Smooth muscle cell (in vitro differentiated cells): ENCODE measurements around the gene DCUN1D4. TPM values are rescaled to one million over a fixed set of nuclear protein-coding genes. Genes with fewer than 3 reads are reported as not detected.
"Not testable (repeated sequence)": the region's sequence is repeated elsewhere in the genome, so short reads cannot be mapped to it uniquely, and the experiment has no call there.

Experiments
- DNase-seq: peaks from one replicate; lab custom pipeline; 2025; ENCODE audit not compliant: unreplicated experiment; lab: John Stamatoyannopoulos, UW
- H2AFZ ChIP-seq: fragments of 200-600 bp; sonication (generic); 2 replicates; pipeline ENCODE4 v1.6.0; 2016; ENCODE audit warnings: antibody characterized with exemption, low read depth, mild to moderate bottlenecking
- H3F3A ChIP-seq: fragments of 200-600 bp; sonication (generic); 2 replicates; pipeline ENCODE4 v1.6.0; 2017; ENCODE audit warnings: antibody characterized with exemption, low read depth
- H3K27ac ChIP-seq: fragments of 200-600 bp; sonication (generic); 2 replicates; pipeline ENCODE4 v1.5.1; 2016; ENCODE audit warnings: low read depth, mild to moderate bottlenecking
- H3K27me3 ChIP-seq: fragments of 200-600 bp; sonication (generic); 2 replicates; pipeline ENCODE4 v1.6.1; 2016; ENCODE audit warnings: low read depth, mild to moderate bottlenecking
- H3K36me3 ChIP-seq: fragments of 200-600 bp; sonication (generic); 2 replicates; pipeline ENCODE4 v1.5.1; 2016; ENCODE audit warnings: low read depth
- H3K4me1 ChIP-seq: fragments of 200-600 bp; sonication (generic); 2 replicates; pipeline ENCODE4 v1.5.1; 2016; ENCODE audit warnings: low read depth
- H3K4me2 ChIP-seq: fragments of 200-600 bp; sonication (generic); 2 replicates; pipeline ENCODE4 v1.6.0; 2016; ENCODE audit warnings: mild to moderate bottlenecking
- H3K4me3 ChIP-seq: fragments of 200-600 bp; sonication (generic); 2 replicates; pipeline ENCODE4 v1.5.1; 2016; ENCODE audit warnings: mild to moderate bottlenecking
- H3K79me2 ChIP-seq: fragments of 200-600 bp; sonication (generic); 2 replicates; pipeline ENCODE4 v1.6.0; 2016; ENCODE audit warnings: low read depth, mild to moderate bottlenecking
- H3K9ac ChIP-seq: fragments of 200-600 bp; sonication (generic); 2 replicates; pipeline ENCODE4 v1.6.0; 2016; ENCODE audit warnings: low read depth
- H3K9me3 ChIP-seq: fragments of 200-600 bp; sonication (generic); replicated peaks from 2 replicates; pipeline ENCODE4 v1.5.1; 2016; ENCODE audit warnings: low read depth
- H4K20me1 ChIP-seq: fragments of 200-600 bp; sonication (generic); 2 replicates; pipeline ENCODE4 v1.6.0; 2016; ENCODE audit warnings: low read depth
- WGBS: methylation state at CpG from one replicate; pipeline ENCODE4 v1.1.7; 2016; ENCODE audit warnings: low lambda C conversion rate; 5-methylcytosine and 5-hydroxymethylcytosine counted together
- polyA plus RNA-seq: library from polyadenylated mRNA; unstranded; fragments of >200 nt; fragmentation: Nextera tagmentation; extraction: Ambion mirVana; gene quantifications from 2 replicates; pipeline ENCODE4 v1.2.1, GENCODE V29; 2016
- total RNA-seq: library from RNA; depleted of rRNA; stranded (reverse); fragments of >200 nt; gene quantifications from 2 replicates; pipeline ENCODE4 v1.2.3, GENCODE V29; 2014
- TF ChIP-seq, protein P1 (sequence below): fragments of 200-600 bp; sonication (generic); IDR thresholded peaks from 2 replicates; pipeline ENCODE4 v1.5.1; 2017; ENCODE audit warnings: borderline replicate concordance, mild to moderate bottlenecking, antibody characterized with exemption; ENCODE audit not compliant: insufficient read depth, poor library complexity, severe bottlenecking

DCUN1D4 gene
- total and polyA plus RNA-seq, 2 experiments from 2014 or later: 14.1 to 22.9 TPM

DNA sequence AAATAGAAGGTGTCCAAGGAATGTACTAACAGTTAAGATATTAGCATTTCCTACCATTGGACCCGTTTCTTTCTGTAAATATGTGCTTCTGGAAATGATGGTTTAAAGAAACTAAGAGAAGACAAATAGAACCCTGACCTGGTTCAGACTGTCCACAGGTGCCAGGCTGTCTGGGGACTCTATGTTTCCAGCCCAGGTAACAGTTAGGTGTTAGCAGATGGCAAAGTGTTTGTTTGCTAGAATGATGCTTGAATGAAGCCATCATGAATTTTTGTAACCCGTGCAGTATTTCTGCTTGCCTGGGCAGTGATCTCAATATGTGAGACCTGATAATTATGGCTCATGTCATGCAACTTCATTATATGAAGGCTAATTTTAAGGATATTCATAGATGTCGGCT lies 89.7 kb downstream of the DCUN1D4 start:
- no peak overlapping the region for H3K4me3 ChIP-seq
- H3K9me3 ChIP-seq: no peaks in the 10 kb centered on the region
- no peak overlapping the region for H3K27ac ChIP-seq
- H3K9ac ChIP-seq: no peak overlapping the region
- no peak overlapping the region for H3K4me2 ChIP-seq
- no peaks in the 10 kb centered on the region for H3K4me1 ChIP-seq
- no peaks in the 10 kb centered on the region for H3F3A ChIP-seq
- H4K20me1 ChIP-seq: no peaks in the 10 kb centered on the region
- no peak overlapping the region for H2AFZ ChIP-seq
- WGBS: 77% methylated on average over 3 of the region's 3 CpGs
- no peaks in the 10 kb centered on the region for H3K27me3 ChIP-seq
- no peaks in the 10 kb centered on the region for H3K36me3 ChIP-seq
- TF ChIP-seq, protein P1, sequence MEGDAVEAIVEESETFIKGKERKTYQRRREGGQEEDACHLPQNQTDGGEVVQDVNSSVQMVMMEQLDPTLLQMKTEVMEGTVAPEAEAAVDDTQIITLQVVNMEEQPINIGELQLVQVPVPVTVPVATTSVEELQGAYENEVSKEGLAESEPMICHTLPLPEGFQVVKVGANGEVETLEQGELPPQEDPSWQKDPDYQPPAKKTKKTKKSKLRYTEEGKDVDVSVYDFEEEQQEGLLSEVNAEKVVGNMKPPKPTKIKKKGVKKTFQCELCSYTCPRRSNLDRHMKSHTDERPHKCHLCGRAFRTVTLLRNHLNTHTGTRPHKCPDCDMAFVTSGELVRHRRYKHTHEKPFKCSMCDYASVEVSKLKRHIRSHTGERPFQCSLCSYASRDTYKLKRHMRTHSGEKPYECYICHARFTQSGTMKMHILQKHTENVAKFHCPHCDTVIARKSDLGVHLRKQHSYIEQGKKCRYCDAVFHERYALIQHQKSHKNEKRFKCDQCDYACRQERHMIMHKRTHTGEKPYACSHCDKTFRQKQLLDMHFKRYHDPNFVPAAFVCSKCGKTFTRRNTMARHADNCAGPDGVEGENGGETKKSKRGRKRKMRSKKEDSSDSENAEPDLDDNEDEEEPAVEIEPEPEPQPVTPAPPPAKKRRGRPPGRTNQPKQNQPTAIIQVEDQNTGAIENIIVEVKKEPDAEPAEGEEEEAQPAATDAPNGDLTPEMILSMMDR: no peak
- no peaks in the 10 kb centered on the region for H3K79me2 ChIP-seq
- no peak for DNase-seq

DNA sequence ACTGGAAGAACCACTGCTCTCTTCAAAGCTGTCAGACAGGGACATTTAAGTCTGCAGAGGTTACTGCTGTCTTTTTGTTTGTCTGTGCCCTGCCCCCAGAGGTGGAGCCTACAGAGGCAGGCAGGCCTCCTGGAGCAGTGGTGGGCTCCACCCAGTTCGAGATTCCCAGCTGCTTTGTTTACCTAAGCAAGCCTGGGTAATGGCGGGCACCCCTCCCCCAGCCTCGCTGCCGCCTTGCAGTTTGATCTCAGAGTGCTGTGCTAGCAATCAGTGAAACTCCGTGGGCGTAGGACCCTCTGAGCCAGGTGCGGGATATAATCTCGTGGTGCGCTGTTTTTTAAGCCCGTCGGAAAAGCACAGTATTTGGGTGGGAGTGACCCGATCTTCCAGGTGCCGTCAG lies 97.5 kb downstream of the DCUN1D4 start:
- not testable (repeated sequence) for H3K4me2 ChIP-seq, H3K79me2 ChIP-seq, H3K9me3 ChIP-seq, H2AFZ ChIP-seq, H3F3A ChIP-seq, H3K36me3 ChIP-seq, H4K20me1 ChIP-seq, DNase-seq, H3K4me1 ChIP-seq, H3K27ac ChIP-seq, H3K27me3 ChIP-seq, H3K9ac ChIP-seq, H3K4me3 ChIP-seq
- WGBS: 78% methylated on average over 13 of the region's 13 CpGs

DNA sequence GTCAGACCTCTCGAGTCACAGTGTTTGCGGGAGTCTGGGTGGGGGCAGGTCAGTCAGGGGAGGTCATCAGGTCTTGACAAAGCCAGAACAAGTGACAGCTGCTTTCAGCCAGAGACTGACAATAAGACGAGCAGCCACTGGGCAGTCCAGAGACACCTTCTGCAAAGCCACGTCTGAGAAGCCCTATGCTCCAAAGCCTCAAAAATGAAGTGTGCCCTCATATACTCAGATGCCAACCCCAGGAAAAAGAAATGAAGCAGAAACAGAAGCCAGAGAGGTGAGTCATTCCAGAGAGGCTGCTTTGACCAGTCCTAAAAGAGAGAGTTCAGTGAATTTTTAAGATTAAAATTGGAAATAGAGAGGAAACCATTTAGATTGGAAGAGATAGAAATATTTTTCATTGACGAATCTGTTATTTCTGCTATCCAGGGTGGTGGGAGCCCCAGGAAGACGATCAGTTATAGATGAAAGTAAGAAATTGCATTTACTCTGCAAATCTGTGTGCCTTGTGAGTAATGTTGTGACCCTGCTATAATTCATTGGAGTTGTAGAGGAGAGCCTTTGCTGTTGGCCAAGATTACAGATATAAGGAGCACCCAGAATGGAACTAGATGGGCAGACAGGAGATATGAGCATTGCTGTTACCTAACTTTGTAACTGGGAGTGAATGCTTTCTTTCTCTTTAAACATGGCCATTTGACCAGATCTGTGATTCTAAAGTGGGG lies 99.3 kb downstream of the DCUN1D4 start:
- Histone ChIP-seq H3K9me3 (no peaks in the 10 kb centered on the region), H3K27me3 (no peaks in the 10 kb centered on the region), H3F3A (no peaks in the 10 kb centered on the region), H3K9ac (no peak overlapping the region), H4K20me1 (no peaks in the 10 kb centered on the region), H3K4me1 (no peaks in the 10 kb centered on the region), H2AFZ (no peak overlapping the region), H3K4me2 (no peak overlapping the region), H3K4me3 (no peak overlapping the region), H3K36me3 (no peaks in the 10 kb centered on the region), H3K79me2 (no peaks in the 10 kb centered on the region), H3K27ac (no peak overlapping the region)
- no peak for DNase-seq
- 67% methylated on average over 6 of the region's 6 CpGs for WGBS
- TF ChIP-seq, protein P1: no peak

DNA sequence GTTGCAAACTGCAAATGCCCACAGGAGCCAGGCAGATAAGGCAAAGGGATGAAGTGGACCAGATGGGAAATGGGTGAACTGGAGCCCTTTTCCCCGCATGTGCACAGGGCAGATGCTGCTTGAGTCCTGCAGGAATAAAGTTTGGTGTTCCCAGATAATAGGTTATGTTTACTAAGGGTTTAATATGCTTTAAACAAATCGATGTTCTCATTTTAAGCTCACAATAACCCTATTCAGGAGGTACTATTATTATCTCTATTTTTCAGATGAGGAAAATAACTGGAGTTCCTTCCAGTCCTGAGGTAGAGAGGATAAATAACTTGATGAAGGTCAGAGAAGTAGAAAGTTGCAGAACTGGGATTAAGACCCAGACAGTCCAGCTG lies 99.9 kb downstream of the DCUN1D4 start:
- TF ChIP-seq, protein P1: no peak
- H2AFZ ChIP-seq: no peak overlapping the region
- no peak for DNase-seq
- H3K27me3 ChIP-seq: no peaks in the 10 kb centered on the region
- peak overlapping the region; percentile 19 for H3K4me2 ChIP-seq
- H3K9me3 ChIP-seq: no peaks in the 10 kb centered on the region
- H3K36me3 ChIP-seq: no peaks in the 10 kb centered on the region
- no peaks in the 10 kb centered on the region for H3K4me1 ChIP-seq
- H3K9ac ChIP-seq: no peak overlapping the region
- no peaks in the 10 kb centered on the region for H3K79me2 ChIP-seq
- H3F3A ChIP-seq: no peaks in the 10 kb centered on the region
- no peaks in the 10 kb centered on the region for H4K20me1 ChIP-seq
- H3K27ac ChIP-seq: no peak overlapping the region
- no peak overlapping the region for H3K4me3 ChIP-seq
- 80% methylated on average over 2 of the region's 2 CpGs for WGBS
